Endothelial cell of umbilical vein (primary cell): ENCODE data around the gene SLCO3A1. TPM values are rescaled to one million over a fixed set of nuclear protein-coding genes. Genes with fewer than 3 reads are reported as not detected.

Experiments used
- BruUV-seq: library from RNA; stranded (reverse); fragments of 400-500 nt; replicated peaks from 2 replicates; lab custom pipeline; 2021; lab: Mats Ljungman, UMichigan
- CTCF ChIA-PET: fragments of 300-600, 350-600 bp; sonication (Branson Sonifier 250); formaldehyde crosslinking; loops from one replicate; lab custom pipeline; 2021; ENCODE audit warnings: antibody characterized with exemption, inconsistent platforms; lab: Charles Lee
- POLR2A ChIA-PET: fragments of 300-600, 350-600 bp; sonication (Branson Sonifier 250); formaldehyde crosslinking; loops from one replicate; lab custom pipeline; 2021; ENCODE audit warnings: antibody characterized with exemption, inconsistent platforms; lab: Charles Lee
- DNase-seq: peaks from one replicate; pipeline ENCODE4 v3.0.0-alpha.2; 2011; ENCODE audit warnings: low read depth, low spot score
- FAIRE-seq: peaks from 2 replicates; lab custom pipeline; 2011; peaks lifted over from hg19 to GRCh38; lab: Jason Lieb, UNC
- H2AFZ ChIP-seq: 2 replicates; pipeline ENCODE4 v1.6.0; 2012; ENCODE audit warnings: low read depth, low read length, control low read depth, inconsistent platforms
- H3K27ac ChIP-seq: 2 replicates; pipeline ENCODE4 v1.5.1; 2011; ENCODE audit warnings: low read depth, mild to moderate bottlenecking, control low read depth, low read length, moderate library complexity; ENCODE audit not compliant: insufficient read depth
- H3K27me3 ChIP-seq, 2 experiments: 2 replicates each; pipeline versions ENCODE4 v1.6.0 to v1.6.1; 2011; ENCODE audit warnings: low read length in 2 of 2, mixed read lengths in 1 of 2; ENCODE audit not compliant: control insufficient read depth in 2 of 2, insufficient read depth in 2 of 2
- H3K36me3 ChIP-seq, 2 experiments: 2 replicates in 1 of 2; 3 replicates in 1 of 2; pipeline ENCODE4 v1.5.1; 2011; ENCODE audit warnings: low read length in 2 of 2, mild to moderate bottlenecking in 1 of 2, moderate library complexity in 1 of 2; ENCODE audit not compliant: control insufficient read depth in 2 of 2, insufficient read depth in 2 of 2; ENCODE audit errors: extremely low read depth in 1 of 2
- H3K4me1 ChIP-seq: 3 replicates; pipeline ENCODE4 v1.5.1; 2011; ENCODE audit warnings: mild to moderate bottlenecking, low read length; ENCODE audit not compliant: control insufficient read depth, insufficient read depth; ENCODE audit errors: extremely low read depth
- H3K4me2 ChIP-seq: 2 replicates; pipeline ENCODE4 v1.6.1; 2011; ENCODE audit warnings: low read length, control low read depth, mixed read lengths; ENCODE audit not compliant: insufficient read depth
- H3K4me3 ChIP-seq, 3 experiments: fragments of 200-600 bp in 1 of 3; sonication (generic), shearing (Covaris generic) in 1 of 3; replicated peaks in 1 of 3; 2 replicates each; pipeline ENCODE4 v1.5.1; 2011 to 2016; ENCODE audit warnings: control low read depth in 3 of 3, low read length in 3 of 3, mild to moderate bottlenecking in 2 of 3, inconsistent platforms in 1 of 3, low read depth in 1 of 3, moderate library complexity in 1 of 3; ENCODE audit not compliant: insufficient read depth in 1 of 3
- H3K79me2 ChIP-seq: 2 replicates; pipeline ENCODE4 v1.6.0; 2012; ENCODE audit warnings: low read length, inconsistent platforms; ENCODE audit not compliant: control insufficient read depth, insufficient read depth
- H3K9ac ChIP-seq: replicated peaks from 2 replicates; pipeline ENCODE3; 2011; ENCODE audit warnings: low read length, control low read depth; ENCODE audit not compliant: insufficient read depth; ENCODE audit errors: extremely low read depth
- H3K9me1 ChIP-seq: replicated peaks from 3 replicates; pipeline ENCODE4 v1.6.0; 2011; ENCODE audit warnings: mild to moderate bottlenecking, low read length; ENCODE audit not compliant: control insufficient read depth, insufficient read depth; ENCODE audit errors: extremely low read depth
- H3K9me3 ChIP-seq: replicated peaks from 2 replicates; pipeline ENCODE4 v1.5.1; 2012; ENCODE audit warnings: low read length, inconsistent platforms; ENCODE audit not compliant: control insufficient read depth, insufficient read depth
- H4K20me1 ChIP-seq: replicated peaks from 2 replicates; pipeline ENCODE3; 2011; ENCODE audit warnings: mild to moderate bottlenecking, low read length; ENCODE audit not compliant: control insufficient read depth, insufficient read depth; ENCODE audit errors: extremely low read depth
- CTCF ChIP-seq, 2 donors: IDR thresholded peaks; 1 replicate in 1 of 2; 2 replicates in 1 of 2; pipeline ENCODE4 v1.5.1; 2011; ENCODE audit warnings: low read length in 2 of 2, mild to moderate bottlenecking in 2 of 2, moderate library complexity in 2 of 2, control low read depth in 1 of 2, inconsistent platforms in 1 of 2, low read depth in 1 of 2; ENCODE audit not compliant: insufficient read depth in 1 of 2; ENCODE audit errors: extremely low read depth in 1 of 2
- EZH2 ChIP-seq: IDR thresholded peaks from 2 replicates; pipeline ENCODE4 v1.6.1; 2012; ENCODE audit warnings: borderline replicate concordance, low read depth, mild to moderate bottlenecking, moderate library complexity, low read length, inconsistent platforms; ENCODE audit not compliant: severe bottlenecking
- FOS ChIP-seq: IDR thresholded peaks from 2 replicates; pipeline ENCODE4 v1.6.1; 2011; ENCODE audit warnings: mild to moderate bottlenecking, low read length, moderate library complexity, borderline replicate concordance; ENCODE audit not compliant: insufficient read depth
- GATA2 ChIP-seq: IDR thresholded peaks from 2 replicates; pipeline ENCODE4 v1.7.0; 2011; ENCODE audit warnings: low read depth, mild to moderate bottlenecking, moderate library complexity, mixed read lengths, low read length; ENCODE audit not compliant: insufficient read length, insufficient read depth
- JUN ChIP-seq: IDR thresholded peaks from 2 replicates; pipeline ENCODE4 v1.6.1; 2011; ENCODE audit warnings: borderline replicate concordance, low read depth; ENCODE audit not compliant: insufficient read length, insufficient read depth
- MAX ChIP-seq: IDR thresholded peaks from 2 replicates; pipeline ENCODE4 v1.6.1; 2011; ENCODE audit not compliant: insufficient read depth, insufficient read length
- MYC ChIP-seq: IDR thresholded peaks from one replicate; pipeline ENCODE4 v1.6.1; 2011; ENCODE audit warnings: mild to moderate bottlenecking, low read depth, low read length
- POLR2A ChIP-seq: IDR thresholded peaks from 2 replicates; pipeline ENCODE4 v1.6.1; 2012; ENCODE audit warnings: low read depth, mild to moderate bottlenecking, control low read depth, low read length
- POLR2AphosphoS5 ChIP-seq: IDR thresholded peaks from 2 replicates; pipeline ENCODE4 v1.6.1; 2012; ENCODE audit warnings: low read depth, mild to moderate bottlenecking, control low read depth, low read length, moderate library complexity; ENCODE audit not compliant: insufficient read depth
- dilution Hi-C: fragments of 300-500 bp; cut with MboI; formaldehyde crosslinking; loops from one replicate; pipeline ENCODE4 v1.15.0; 2019; ENCODE audit warnings: low sequenced_read_pairs; ENCODE audit not compliant: extremely low pct_ligation_motif_present
- intact Hi-C: fragments of 100-400 bp; cut with micrococcal nuclease; formaldehyde crosslinking; loops from one replicate; pipeline ENCODE4 v1.10.0; 2022
- polyA plus RNA-seq, 4 experiments: library from polyadenylated mRNA; depleted of rRNA in 3 of 4; stranded (reverse) in 3 of 4; unstranded in 1 of 4; fragments of >200 nt; gene quantifications; 2 replicates each; pipeline versions ENCODE4 v1.2.1 to v1.2.3, GENCODE V29; 2011 to 2012; ENCODE audit warnings: missing spikeins in 1 of 4
- total RNA-seq: library from RNA; stranded (reverse); gene quantifications from 2 replicates; pipeline ENCODE4 v1.2.3, GENCODE V29; 2021

Gene SLCO3A1
- total and polyA plus RNA-seq, 2 donors (not counting 3 experiments of a cell fraction or from before 2014, with no cell fraction given) = 0.88 to 0.92 TPM

- no peak overlapping the region for H3K4me3 ChIP-seq
- FAIRE-seq (no peak), DNase-seq (no peak)
- ChIA-PET POLR2A (no interaction called here), CTCF (no interaction called here)
- H2AFZ ChIP-seq = no peak overlapping the region
- dilution Hi-C loops = no loop called here
- H3K4me2 ChIP-seq = no peak overlapping the region
- H3K9ac ChIP-seq = no peak overlapping the region
- intact Hi-C loops = no loop called here
- H3K36me3 ChIP-seq = no peaks in the 10 kb centered on the region
- no peaks in the 10 kb centered on the region for H3K79me2 ChIP-seq
- H3K27ac ChIP-seq = no peak overlapping the region
- peaks cover 4% of the 10 kb centered on the region for H3K9me3 ChIP-seq
- no peaks in the 10 kb centered on the region for H3K9me1 ChIP-seq
- H3K27me3 ChIP-seq = no peaks in the 10 kb centered on the region
- H4K20me1 ChIP-seq = no peaks in the 10 kb centered on the region
- H3K4me1 ChIP-seq = no peaks in the 10 kb centered on the region
- TF ChIP-seq MAX (no peak), POLR2A (no peak), EZH2 (no peak), GATA2 (no peak), JUN (no peak), FOS (no peak), MYC (no peak), POLR2AphosphoS5 (no peak), CTCF (IDR thresholded peaks at IDR 0.05; ENCODE audit: extremely low read depth in 1 of 2, insufficient read depth in 1 of 2, low read depth in 1 of 2, low read length in 2 of 2) (no peak)
- BruUV-seq = no TSS peak
Observed at GRCh38 chr15:91924183-91924582, 70.7 kb downstream of the SLCO3A1 start.
